CD4-positive, alpha-beta T cell treated with Interleukin-17A for 4 hours (primary cell): Measurements from ENCODE around the gene FTCD.
A peak's percentile ranks its signal among the peaks of the same experiment; 100 is the strongest.

Experiments used
- DNase-seq: peaks from one replicate; pipeline ENCODE4 v3.0.0-alpha.2; 2020; ENCODE audit warnings: mixed read lengths

The FTCD gene

GRCh38 chr21:46104104-46104503, 51.3 kb downstream of the FTCD start:
- DNase-seq = no peak

- no peak for DNase-seq
These were observed 54.5 kb downstream of the FTCD start for GRCh38 chr21:46100906-46101305.

GRCh38 chr21:46100426-46100825, 55.0 kb downstream of the FTCD start:
- no peak for DNase-seq

GRCh38 chr21:46100020-46100419, 55.4 kb downstream of the FTCD start:
- DNase-seq = no peak

GRCh38 chr21:46099476-46099875, 55.9 kb downstream of the FTCD start:
- no peak for DNase-seq

GRCh38 chr21:46098303-46099141, 56.9 kb downstream of the FTCD start:
- DNase-seq = peak; percentile 55

GRCh38 chr21:46097336-46098293, 57.8 kb downstream of the FTCD start, which contains the start of gene COL6A2:
COL6A2 (plus strand) TSS chr21:46098112.
- peak; percentile 73 for DNase-seq

GRCh38 chr21:46096596-46097335, 58.6 kb downstream of the FTCD start:
- no peak for DNase-seq

GRCh38 chr21:46095814-46096595, 59.4 kb downstream of the FTCD start:
- DNase-seq = no peak

GRCh38 chr21:46095083-46095719, 60.2 kb downstream of the FTCD start:
- DNase-seq = no peak

GRCh38 chr21:46094401-46095082, 60.8 kb downstream of the FTCD start:
- no peak for DNase-seq

GRCh38 chr21:46093668-46094400, 61.5 kb downstream of the FTCD start:
- no peak for DNase-seq

GRCh38 chr21:46092811-46093667, 62.3 kb downstream of the FTCD start:
- DNase-seq = no peak

- DNase-seq = no peak
These were observed 63.2 kb downstream of the FTCD start for GRCh38 chr21:46092026-46092764.

- no peak for DNase-seq
These were observed 63.8 kb downstream of the FTCD start for GRCh38 chr21:46091631-46092025.

- no peak for DNase-seq
These were observed 64.3 kb downstream of the FTCD start for GRCh38 chr21:46091118-46091517.

- no peak for DNase-seq
These were observed 66.1 kb downstream of the FTCD start for GRCh38 chr21:46089285-46089684.

- DNase-seq = no peak
These were observed 67.2 kb downstream of the FTCD start for GRCh38 chr21:46088189-46088588.
